ENCODE data around the gene REPS1.

GRCh38 chr6:138896104-138896756 is 91.8 kb downstream of the REPS1 start:
- TF ChIP-seq IRF1 (CRISPR knock-in tag; IDR thresholded peaks at IDR 0.05) (no peak), ATF2 (CRISPR knock-in tag; IDR thresholded peaks at IDR 0.05; ENCODE audit: borderline replicate concordance, low read depth) (no peak)
